ENCODE measurements around the gene RGS17.
"Not testable (repeated sequence)": the region's sequence is repeated elsewhere in the genome, so short reads cannot be mapped to it uniquely, and the experiment has no call there.

Gene RGS17

DNA sequence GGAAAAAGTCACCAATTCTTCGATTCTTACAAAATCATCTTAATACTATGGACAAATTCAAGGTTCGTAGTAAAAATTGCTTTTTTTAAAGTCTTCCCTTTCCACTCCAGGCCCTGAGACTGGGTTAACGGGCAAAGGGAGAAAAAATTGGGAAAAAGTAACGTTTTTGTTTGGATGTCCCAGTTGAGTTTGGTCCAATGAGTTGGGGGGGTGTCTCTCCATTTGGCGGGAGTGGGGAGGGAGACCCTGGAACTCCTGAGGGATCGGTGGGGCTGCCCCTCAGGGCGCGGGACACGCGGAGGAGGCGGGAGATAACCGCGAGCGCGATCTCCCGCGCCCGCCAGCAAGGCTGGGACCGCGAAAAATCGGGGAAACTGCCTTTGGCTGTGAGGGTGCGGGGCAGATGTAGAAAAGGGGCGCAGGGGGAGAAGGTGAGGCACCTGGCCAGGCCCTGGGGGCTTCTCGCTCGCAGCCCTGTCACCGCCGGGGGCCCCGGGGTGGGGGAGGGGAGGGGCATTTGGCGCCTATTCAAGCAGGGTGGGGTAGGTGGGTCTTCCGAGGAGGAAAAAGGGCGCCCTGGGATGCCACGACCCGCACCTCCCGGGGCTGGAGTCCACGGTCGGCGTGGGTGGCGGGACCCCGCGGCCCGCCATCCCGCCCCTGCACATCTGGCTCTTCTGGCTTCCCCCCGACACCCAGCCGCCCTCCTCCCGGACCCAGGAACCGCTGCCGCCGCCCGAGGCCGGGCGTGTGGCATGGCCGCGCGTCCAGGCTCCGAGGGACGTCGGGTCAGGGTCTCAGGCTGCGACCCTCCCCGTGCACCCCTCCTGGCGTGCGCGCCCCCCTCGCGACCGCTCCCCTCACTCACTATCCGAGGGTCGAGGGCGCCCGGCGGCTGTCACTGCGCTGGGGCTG lies 148.8 kb downstream of the RGS17 start:
- no peak for DNase-seq

- no peak for DNase-seq
Observed at GRCh38 chr6:152981219-152981618, 149.9 kb downstream of the RGS17 start.

DNA sequence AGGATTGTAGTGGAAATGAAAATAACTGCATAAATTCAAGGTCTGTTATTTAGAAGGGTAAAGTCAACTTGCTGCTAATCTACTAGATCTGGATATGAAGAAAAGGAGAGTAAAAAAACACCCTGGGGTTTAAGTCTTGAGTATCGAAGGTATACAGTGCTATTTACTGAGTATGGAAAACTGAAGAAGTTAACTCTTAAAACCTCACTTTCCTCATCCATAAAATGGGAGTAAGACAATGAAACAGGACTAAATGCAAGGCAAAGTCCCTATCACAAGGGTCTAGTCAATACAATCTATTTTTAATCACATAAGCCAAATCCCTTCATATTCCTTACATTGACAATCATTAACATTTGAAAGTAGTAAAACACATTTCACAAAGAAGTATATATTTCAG lies 150.4 kb downstream of the RGS17 start:
- no peak for DNase-seq

GRCh38 chr6:152979116-152979515 lies 152.0 kb downstream of the RGS17 start:
- DNase-seq: no peak

DNA sequence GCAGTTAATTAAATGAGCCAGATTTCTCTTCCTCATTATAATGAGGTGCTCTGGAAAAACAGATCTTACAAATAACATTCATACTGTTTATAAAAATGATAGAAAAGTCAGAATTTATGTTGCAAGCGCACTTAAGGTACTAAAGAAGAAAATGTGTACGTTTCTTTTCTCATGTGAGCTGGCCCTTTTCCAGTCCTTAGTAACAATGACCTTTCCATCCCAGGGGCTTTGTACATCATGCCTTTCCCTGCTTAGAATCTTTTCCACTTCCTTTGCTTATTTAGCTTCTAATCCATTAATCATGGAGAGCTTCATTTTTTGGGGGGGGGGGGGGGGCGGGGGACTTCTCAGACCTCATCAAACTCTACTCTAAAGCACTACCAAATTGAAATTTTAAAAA lies 153.0 kb downstream of the RGS17 start:
- DNase-seq: no peak

DNA sequence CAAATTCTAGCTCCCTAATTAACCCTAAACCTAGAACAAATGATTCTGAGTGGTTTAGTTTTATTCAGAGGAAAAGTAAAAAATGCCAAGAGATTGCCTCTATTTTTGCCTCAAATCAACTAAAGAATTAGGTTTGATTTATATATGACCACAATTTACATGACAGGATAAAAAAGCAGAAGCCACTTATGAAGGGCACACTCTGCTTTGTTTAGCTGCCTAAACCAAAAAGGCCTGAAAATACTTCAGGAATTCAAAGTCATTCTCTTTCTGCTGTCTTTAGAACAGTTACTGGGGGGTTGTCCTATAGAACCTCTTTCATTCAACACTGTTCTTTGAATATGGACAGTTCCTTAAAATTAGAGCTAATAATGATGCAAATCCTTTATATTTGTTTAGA lies 153.5 kb downstream of the RGS17 start:
- DNase-seq: no peak

GRCh38 chr6:152976749-152977148 lies 154.3 kb downstream of the RGS17 start:
- no peak for DNase-seq

- no peak for DNase-seq
Observed at GRCh38 chr6:152975204-152975915, 155.7 kb downstream of the RGS17 start.

DNA sequence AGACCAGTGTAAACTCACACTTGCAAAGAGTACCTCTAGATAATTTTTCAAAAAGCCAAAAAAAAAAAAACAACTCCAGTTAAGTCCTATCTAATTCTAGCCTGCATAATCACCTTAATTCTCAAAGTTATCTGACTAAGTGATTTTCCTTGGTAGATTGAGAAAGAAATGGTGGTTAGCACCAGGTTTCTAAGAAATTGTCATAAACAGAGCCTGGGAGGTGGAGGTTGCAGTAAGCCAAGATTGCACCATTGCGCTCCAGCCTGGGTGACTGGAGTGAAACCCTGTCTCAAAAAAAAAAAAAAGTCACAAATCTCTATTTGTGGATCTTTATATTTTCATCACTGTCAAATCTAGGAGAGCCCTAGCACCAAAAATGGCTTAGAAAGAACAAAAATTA lies 157.2 kb downstream of the RGS17 start:
- no peak for DNase-seq

DNA sequence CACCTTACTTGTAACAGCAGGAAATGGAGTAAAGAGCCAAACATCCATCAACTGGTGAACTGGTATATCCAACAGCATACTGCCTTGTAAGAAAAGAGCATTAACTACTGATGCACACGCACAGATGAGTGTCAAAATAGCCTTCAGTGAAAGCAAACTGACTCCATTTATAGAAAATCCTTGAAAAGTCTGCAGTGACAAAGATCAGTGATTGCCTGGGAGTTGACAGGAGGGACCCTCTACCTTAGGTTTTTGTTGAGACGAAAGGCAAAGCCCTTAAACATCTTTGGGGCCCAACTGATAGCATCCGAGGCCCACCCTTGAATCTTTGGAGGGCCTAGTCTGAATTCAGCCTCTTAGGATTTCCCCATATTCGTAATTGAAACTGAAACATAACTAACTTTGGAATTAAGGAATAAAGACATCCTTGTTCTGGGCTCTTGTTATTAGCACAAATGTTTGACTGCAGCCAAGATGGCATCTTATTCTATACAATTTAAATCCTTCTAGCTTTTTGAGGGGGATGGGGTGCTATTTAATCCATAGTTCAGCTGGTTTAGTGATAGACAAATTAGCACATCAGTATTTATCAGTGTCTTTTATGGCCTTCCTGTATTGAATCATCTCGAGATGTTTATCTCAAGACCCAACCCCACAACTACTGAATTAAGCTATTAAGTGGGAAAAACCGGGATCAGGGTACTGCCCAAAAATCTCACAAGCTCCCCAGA lies 161.2 kb downstream of the RGS17 start:
- DNase-seq: no peak

DNA sequence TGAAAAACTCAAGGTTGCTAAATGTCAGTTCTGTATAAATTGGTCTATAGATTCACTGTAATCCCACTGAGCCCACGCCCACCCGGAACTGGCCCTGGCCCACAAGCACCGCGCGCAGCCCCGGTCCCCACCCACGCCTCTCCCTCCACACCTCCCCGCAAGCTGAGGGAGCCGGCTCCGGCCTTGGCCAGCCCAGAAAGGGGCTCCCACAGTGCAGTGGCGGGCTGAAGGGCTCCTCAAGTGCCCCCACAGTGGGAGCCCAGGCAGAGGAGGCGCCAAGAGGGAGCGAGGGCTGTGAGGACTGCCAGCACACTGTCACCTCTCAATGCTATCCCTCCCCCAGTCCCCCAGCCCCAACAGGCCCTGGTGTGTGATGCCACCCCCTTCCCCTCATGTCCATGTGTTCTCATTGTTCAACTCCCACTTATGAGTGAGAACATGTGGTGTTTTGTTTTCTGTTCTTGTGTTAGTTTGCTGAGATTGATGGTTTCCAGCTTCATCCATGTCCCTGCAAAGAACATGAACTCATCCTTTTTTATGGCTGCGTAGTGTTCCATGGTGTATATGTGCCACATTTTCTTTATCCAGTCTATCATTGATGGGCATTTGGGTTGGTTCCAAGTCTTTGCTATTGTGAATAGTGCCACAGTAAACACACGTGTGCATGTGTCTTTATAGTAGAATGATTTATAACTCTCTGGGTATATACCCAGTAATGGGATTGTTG lies 164.8 kb downstream of the RGS17 start:
- DNase-seq: not testable (repeated sequence)

- no peak for DNase-seq
Observed at GRCh38 chr6:152959333-152959732, 171.7 kb downstream of the RGS17 start.

DNA sequence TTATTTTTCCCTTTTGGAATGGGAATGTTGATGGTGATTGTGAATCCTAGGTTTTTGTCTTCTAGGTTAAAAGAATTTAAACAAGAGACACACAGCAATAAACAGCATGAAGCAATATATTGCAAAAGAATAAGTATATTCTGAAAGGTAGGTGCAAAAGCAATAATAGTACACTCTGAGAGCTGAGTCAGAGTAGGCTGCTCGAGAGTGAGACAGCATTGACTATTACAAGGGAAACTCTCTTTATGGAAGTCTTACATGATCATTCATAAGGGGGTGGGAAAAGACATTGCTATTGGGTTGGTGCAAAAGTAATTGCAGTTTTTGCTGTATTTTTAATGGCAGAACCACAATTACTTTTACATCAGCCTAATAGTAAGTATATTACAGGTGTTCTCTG lies 173.3 kb downstream of the RGS17 start:
- DNase-seq: no peak

All from NCI-H226 (cell line).